K562 (cell line): ENCODE measurements around the gene IL12RB2. TPM values are rescaled to one million over a fixed set of nuclear protein-coding genes. Genes with fewer than 3 reads are reported as not detected.

Experiments
- ATAC-seq: fragments of 200-7000 bp; cut with Tn5 transposase; 3 replicates; pipeline ENCODE4 v1.9.1; 2020; ENCODE audit warnings: moderate library complexity
- BruUV-seq: library from RNA; stranded (reverse); fragments of 400-500 nt; replicated peaks from 2 replicates; lab custom pipeline; 2021; lab: Mats Ljungman, UMichigan
- CTCF ChIA-PET: fragments of 300-600 bp; formaldehyde crosslinking; extraction: SDS; loops from one replicate; lab custom pipeline; 2021; ENCODE audit warnings: low intra/inter-chr PET ratio; lab: Yijun Ruan, JAX
- POLR2A ChIA-PET: fragments of 300-600, 350-650 bp; sonication (Branson Sonifier 250); formaldehyde crosslinking; extraction: SDS; loops from one replicate; lab custom pipeline; 2021; ENCODE audit warnings: antibody characterized with exemption, inconsistent platforms; lab: Yijun Ruan, JAX
- DNase-seq, 4 experiments: peaks; one replicate each; pipeline versions ENCODE4 v3.0.0 to v3.0.0-alpha.2; 2011 to 2018; ENCODE audit warnings: low spot score in 3 of 4, mixed read lengths in 3 of 4; ENCODE audit errors: extremely low read depth in 1 of 4
- FAIRE-seq: peaks from 2 replicates; lab custom pipeline; 2011; peaks lifted over from hg19 to GRCh38; lab: Jason Lieb, UNC
- H2AFZ ChIP-seq: 2 replicates; pipeline ENCODE4 v1.6.0; 2011; ENCODE audit warnings: low read depth, low read length, control low read depth, inconsistent platforms
- H3K27ac ChIP-seq: fragments of 200-600 bp; 3 replicates; pipeline ENCODE4 v1.8.0; 2011; ENCODE audit warnings: low read depth, mild to moderate bottlenecking, control low read depth, inconsistent platforms, low read length, moderate library complexity, mixed read lengths; ENCODE audit errors: extremely low read depth
- H3K27me3 ChIP-seq, 2 experiments: fragments of 300-600 bp in 1 of 2; 2 replicates in 1 of 2; 3 replicates in 1 of 2; pipeline versions ENCODE4 v1.6.0 to v1.8.0; 2011; ENCODE audit warnings: inconsistent platforms in 2 of 2, low read length in 2 of 2, mild to moderate bottlenecking in 1 of 2, mixed read lengths in 1 of 2, moderate library complexity in 1 of 2; ENCODE audit not compliant: control insufficient read depth in 2 of 2, insufficient read depth in 2 of 2
- H3K36me3 ChIP-seq: fragments of 300-600 bp; 3 replicates; pipeline ENCODE4 v1.8.0; 2011; ENCODE audit warnings: mild to moderate bottlenecking, low read length, inconsistent platforms; ENCODE audit not compliant: control insufficient read depth, insufficient read depth
- H3K4me1 ChIP-seq, 2 experiments: fragments of 200-600 bp in 1 of 2; replicated peaks in 1 of 2; 2 replicates in 1 of 2; 3 replicates in 1 of 2; pipeline versions ENCODE4 v1.5.1 to v1.8.0; 2011; ENCODE audit warnings: inconsistent platforms in 2 of 2, low read length in 2 of 2, mild to moderate bottlenecking in 1 of 2, mixed read lengths in 1 of 2, moderate library complexity in 1 of 2; ENCODE audit not compliant: control insufficient read depth in 2 of 2, insufficient read depth in 2 of 2
- H3K4me2 ChIP-seq: 2 replicates; pipeline ENCODE4 v1.6.1; 2011; ENCODE audit warnings: low read length, control low read depth, inconsistent platforms, mixed read lengths; ENCODE audit not compliant: insufficient read depth
- H3K4me3 ChIP-seq: fragments of 200-600 bp; sonication (generic), shearing (Covaris generic); 2 replicates; pipeline ENCODE4 v1.5.1; 2016; ENCODE audit warnings: control low read depth, inconsistent platforms
- H3K79me2 ChIP-seq: fragments of 200-600 bp; 3 replicates; pipeline ENCODE4 v1.8.0; 2011; ENCODE audit warnings: low read length, inconsistent platforms; ENCODE audit not compliant: control insufficient read depth, insufficient read depth
- H3K9ac ChIP-seq, 2 experiments: 2 replicates each; pipeline versions ENCODE4 v1.6.0 to v1.6.1; 2011; ENCODE audit warnings: low read depth in 2 of 2, low read length in 2 of 2, control low read depth in 1 of 2, inconsistent platforms in 1 of 2, mild to moderate bottlenecking in 1 of 2, mixed read lengths in 1 of 2; ENCODE audit not compliant: insufficient read depth in 1 of 2
- H3K9me1 ChIP-seq: one replicate; pipeline ENCODE4 v1.6.0; 2011; ENCODE audit warnings: inconsistent platforms, mild to moderate bottlenecking, low read length, moderate library complexity; ENCODE audit not compliant: control insufficient read depth, insufficient read depth
- H3K9me3 ChIP-seq: replicated peaks from 2 replicates; pipeline ENCODE4 v1.5.1; 2011; ENCODE audit warnings: low read depth, low read length, inconsistent platforms; ENCODE audit not compliant: control insufficient read depth, insufficient read depth
- H4K20me1 ChIP-seq: replicated peaks from 2 replicates; pipeline ENCODE4 v1.6.1; 2011; ENCODE audit warnings: low read length, inconsistent platforms, mixed read lengths; ENCODE audit not compliant: control insufficient read depth, insufficient read depth
- BCOR ChIP-seq: fragments of 450-650 bp; IDR thresholded peaks from 2 replicates; pipeline ENCODE4 v1.6.1; 2016
- CREB5 ChIP-seq: fragments of 250-450 bp; sonication (Bioruptor Pico); IDR thresholded peaks from 2 replicates; pipeline ENCODE4 v1.5.0; 2020; ENCODE audit warnings: mild to moderate bottlenecking
- ESRRB ChIP-seq: fragments of 250-450 bp; sonication (Bioruptor Pico); IDR thresholded peaks from 2 replicates; pipeline ENCODE4 v1.5.0; 2020; ENCODE audit warnings: mild to moderate bottlenecking, moderate library complexity, borderline replicate concordance
- HINFP ChIP-seq: fragments of 450-650 bp; conservative IDR thresholded peaks from 2 replicates; pipeline ENCODE4 v1.6.1; 2016; ENCODE audit warnings: missing genetic modification characterization, low read depth, mild to moderate bottlenecking, control low read depth, missing compliant biosample characterization
- PREB ChIP-seq: sonication (generic); formaldehyde crosslinking; IDR thresholded peaks from 2 replicates; pipeline ENCODE4 v1.8.1; 2023; ENCODE audit warnings: mild to moderate bottlenecking, missing genetic modification reagents
- RREB1 ChIP-seq: fragments of 250-450 bp; sonication (Bioruptor Pico); IDR thresholded peaks from 2 replicates; pipeline ENCODE4 v1.4.0; 2020
- SLC30A9 ChIP-seq: fragments of 250-450 bp; sonication (Bioruptor Pico); IDR thresholded peaks from 2 replicates; pipeline ENCODE4 v1.8.0; 2022; ENCODE audit warnings: mild to moderate bottlenecking, moderate library complexity
- TAF15 ChIP-seq: fragments of 200-400 bp; formaldehyde crosslinking; IDR thresholded peaks from 2 replicates; pipeline ENCODE4 v1.6.1; 2017; ENCODE audit warnings: mild to moderate bottlenecking, low read depth, low read length, moderate library complexity
- ZNF277 ChIP-seq: fragments of 250-450 bp; sonication (Bioruptor Pico); IDR thresholded peaks from 2 replicates; pipeline ENCODE4 v1.8.0; 2022; ENCODE audit warnings: inconsistent platforms, mild to moderate bottlenecking, moderate library complexity, borderline replicate concordance
- ZNF77 ChIP-seq: fragments of 250-450 bp; sonication (Bioruptor Pico); IDR thresholded peaks from 2 replicates; pipeline ENCODE4 v1.5.0; 2020
- WGBS: fragments of 100-300 bp; shearing (Covaris generic); methylation state at CpG from one replicate; pipeline ENCODE4 v1.1.6; 2016; ENCODE audit warnings: low coverage, mixed read lengths; ENCODE audit not compliant: insufficient coverage; ENCODE audit errors: missing lambda C conversion rate; 5-methylcytosine and 5-hydroxymethylcytosine counted together
- in situ Hi-C: fragments of 300-500 bp; cut with MboI; formaldehyde crosslinking; loops from 4 replicates; pipeline ENCODE4 v1.15.0; 2018; ENCODE audit warnings: inconsistent platforms, mixed read lengths
- intact Hi-C: fragments of 100-400 bp; cut with micrococcal nuclease; formaldehyde crosslinking; loops from 2 replicates; pipeline ENCODE4 v1.14.2; 2022
- polyA plus RNA-seq, 8 experiments: library from polyadenylated mRNA; depleted of rRNA in 4 of 8; stranded (reverse) in 5 of 8; unstranded in 3 of 8; fragments of >200 nt; fragmentation: Nextera tagmentation in 2 of 8; fragmentation: Illumina TruSeq in 1 of 8; extraction: Ambion mirVana in 2 of 8; extraction: Trizol in 1 of 8; gene quantifications; 2 replicates each; pipeline versions ENCODE4 v1.2.1 to v1.2.3, GENCODE V29; 2011 to 2014; ENCODE audit warnings: inconsistent platforms in 1 of 8, missing spikeins in 1 of 8
- total RNA-seq, 7 experiments: library from RNA; depleted of rRNA in 6 of 7; stranded (reverse); fragments of >200 nt in 6 of 7; fragmentation: Illumina TruSeq in 2 of 7; extraction: Trizol in 2 of 7; gene quantifications; 2 replicates each; pipeline versions ENCODE4 v1.2.1 to v1.2.3, GENCODE V29; 2011 to 2021; ENCODE audit warnings: low replicate concordance in 1 of 7

IL12RB2 gene
- total and polyA plus RNA-seq, 9 of the 15 experiments (the other 6 are each of a cell fraction or from before 2014, with no cell fraction given), result 0.39 to 3.3 (median 1.9) TPM

GRCh38 chr1:67264152-67264551 is 43.5 kb upstream of the IL12RB2 start (continued):
- TF ChIP-seq HINFP (tag) (no peak), ESRRB (CRISPR knock-in tag) (no peak), ZNF277 (CRISPR knock-in tag) (no peak), ZNF77 (CRISPR knock-in tag) (no peak), PREB (no peak)

GRCh38 chr1:67264899-67265298 is 42.8 kb upstream of the IL12RB2 start:
- no peaks in the 10 kb centered on the region for H3K4me1 ChIP-seq
- FAIRE-seq, result no peak
- no peak overlapping the region for H3K4me2 ChIP-seq
- H3K27ac ChIP-seq, result no peak overlapping the region
- 43% methylated on average over 3 of the region's 3 CpGs for WGBS
- no peak for ATAC-seq
- intact Hi-C loops, result no loop called here
- DNase-seq, result no peak
- H3K79me2 ChIP-seq, result no peaks in the 10 kb centered on the region
- no peak overlapping the region for H3K9ac ChIP-seq
- no peaks in the 10 kb centered on the region for H3K9me1 ChIP-seq
- no peaks in the 10 kb centered on the region for H3K27me3 ChIP-seq
- in situ Hi-C loops, result no loop called here
- no TSS peak for BruUV-seq
- no peak overlapping the region for H3K4me3 ChIP-seq
- H2AFZ ChIP-seq, result no peak overlapping the region
- ChIA-PET CTCF (no interaction called here), POLR2A (no interaction called here)
- H3K9me3 ChIP-seq, result no peaks in the 10 kb centered on the region
- H3K36me3 ChIP-seq, result 0 out of 3 replicates have a peak, but pooled peaks cover 2% of the 10 kb centered on the region
- H4K20me1 ChIP-seq, result no peaks in the 10 kb centered on the region
- TF ChIP-seq TAF15 (no peak), BCOR (no peak), SLC30A9 (CRISPR knock-in tag) (no peak), CREB5 (no peak), RREB1 (no peak)
